Ishikawa (cell line): ENCODE measurements around the gene TENT5A.

Source experiments
- CEBPB ChIP-seq: IDR thresholded peaks from 2 replicates; pipeline ENCODE4 v1.6.1; 2012
- CREB1 ChIP-seq: IDR thresholded peaks from 2 replicates; pipeline ENCODE4 v1.6.1; 2012; ENCODE audit warnings: low read depth
- EGR1 ChIP-seq: IDR thresholded peaks from 2 replicates; pipeline ENCODE4 v1.6.1; 2012
- EP300 ChIP-seq: IDR thresholded peaks from 2 replicates; pipeline ENCODE4 v1.6.1; 2012; ENCODE audit warnings: borderline replicate concordance
- FOXM1 ChIP-seq: IDR thresholded peaks from 2 replicates; pipeline ENCODE4 v1.6.1; 2012; ENCODE audit warnings: low read depth, borderline replicate concordance
- NFIC ChIP-seq: IDR thresholded peaks from 2 replicates; pipeline ENCODE4 v1.6.1; 2012
- RAD21 ChIP-seq: IDR thresholded peaks from 2 replicates; pipeline ENCODE4 v1.6.1; 2012; ENCODE audit warnings: low read depth
- TAF1 ChIP-seq: IDR thresholded peaks from 2 replicates; pipeline ENCODE4 v1.6.1; 2012; ENCODE audit warnings: low read depth, mild to moderate bottlenecking
- TCF12 ChIP-seq: IDR thresholded peaks from 2 replicates; pipeline ENCODE4 v1.6.1; 2012; ENCODE audit warnings: low read depth
- TEAD4 ChIP-seq: IDR thresholded peaks from 2 replicates; pipeline ENCODE4 v1.6.1; 2012
- YY1 ChIP-seq: IDR thresholded peaks from 2 replicates; pipeline ENCODE4 v1.6.1; 2012; ENCODE audit warnings: low read depth
- ZBTB7A ChIP-seq: IDR thresholded peaks from 2 replicates; pipeline ENCODE4 v1.6.1; 2012; ENCODE audit warnings: low read depth
- TF ChIP-seq, protein P1 (sequence below): IDR thresholded peaks from 2 replicates; pipeline ENCODE4 v1.6.1; 2012
- TF ChIP-seq, protein P2 (sequence below): IDR thresholded peaks from 2 replicates; pipeline ENCODE4 v1.6.1; 2012
- TF ChIP-seq, protein P3 (sequence below): IDR thresholded peaks from 2 replicates; pipeline ENCODE4 v1.6.1; 2012; ENCODE audit warnings: low read depth, mild to moderate bottlenecking

Gene TENT5A

DNA sequence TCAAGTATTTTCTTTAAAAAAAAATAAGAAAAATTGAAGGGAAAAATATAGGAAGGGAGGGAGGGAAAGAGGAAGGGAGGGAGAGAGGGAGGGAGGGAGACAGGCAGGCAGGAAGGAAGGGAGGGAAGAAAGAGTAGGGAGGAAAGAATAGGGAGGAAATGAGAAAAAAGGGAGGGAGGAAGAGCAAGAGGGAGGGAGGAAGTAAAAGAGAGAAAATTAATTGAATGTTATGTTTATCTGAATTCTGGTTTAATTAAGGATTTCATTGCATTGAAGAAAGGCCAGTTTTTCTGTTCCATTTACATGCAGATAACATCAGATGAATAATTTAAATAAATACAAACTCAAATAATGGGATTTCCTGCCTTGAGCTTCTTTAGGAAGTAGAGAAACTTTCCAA lies 47.8 kb downstream of the TENT5A start:
- TF ChIP-seq, protein P1, sequence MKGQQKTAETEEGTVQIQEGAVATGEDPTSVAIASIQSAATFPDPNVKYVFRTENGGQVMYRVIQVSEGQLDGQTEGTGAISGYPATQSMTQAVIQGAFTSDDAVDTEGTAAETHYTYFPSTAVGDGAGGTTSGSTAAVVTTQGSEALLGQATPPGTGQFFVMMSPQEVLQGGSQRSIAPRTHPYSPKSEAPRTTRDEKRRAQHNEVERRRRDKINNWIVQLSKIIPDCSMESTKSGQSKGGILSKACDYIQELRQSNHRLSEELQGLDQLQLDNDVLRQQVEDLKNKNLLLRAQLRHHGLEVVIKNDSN: no peak
- no peak for TF ChIP-seq YY1
- no peak for TF ChIP-seq TEAD4
- TF ChIP-seq CEBPB: no peak
- TF ChIP-seq TCF12: no peak

DNA sequence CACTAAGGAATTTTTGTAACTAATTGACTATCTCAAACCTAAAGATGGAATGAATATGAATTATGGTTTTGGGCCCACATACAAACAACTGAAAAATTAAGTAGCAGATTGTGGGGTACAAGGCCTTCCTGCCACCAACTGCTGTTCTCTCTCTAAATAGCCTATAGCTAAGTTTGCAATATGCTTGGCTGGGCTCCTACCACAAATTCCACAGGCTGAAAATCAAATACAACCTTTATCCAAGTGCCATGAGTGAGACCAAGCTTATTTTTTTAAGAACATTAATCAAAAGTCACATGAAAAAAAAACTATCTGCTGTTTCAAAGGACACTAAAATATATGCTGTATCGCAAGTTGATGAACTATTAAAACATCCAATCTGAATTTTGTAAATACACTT lies 52.1 kb downstream of the TENT5A start:
- TF ChIP-seq TCF12 (no peak), EGR1 (no peak), FOXM1 (no peak), CREB1 (no peak), TAF1 (no peak), ZBTB7A (no peak), NFIC (no peak), YY1 (no peak), CEBPB (no peak), RAD21 (no peak)
- TF ChIP-seq, protein P2, sequence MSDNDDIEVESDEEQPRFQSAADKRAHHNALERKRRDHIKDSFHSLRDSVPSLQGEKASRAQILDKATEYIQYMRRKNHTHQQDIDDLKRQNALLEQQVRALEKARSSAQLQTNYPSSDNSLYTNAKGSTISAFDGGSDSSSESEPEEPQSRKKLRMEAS: no peak
- TF ChIP-seq, protein P1: no peak
- TF ChIP-seq, protein P3, sequence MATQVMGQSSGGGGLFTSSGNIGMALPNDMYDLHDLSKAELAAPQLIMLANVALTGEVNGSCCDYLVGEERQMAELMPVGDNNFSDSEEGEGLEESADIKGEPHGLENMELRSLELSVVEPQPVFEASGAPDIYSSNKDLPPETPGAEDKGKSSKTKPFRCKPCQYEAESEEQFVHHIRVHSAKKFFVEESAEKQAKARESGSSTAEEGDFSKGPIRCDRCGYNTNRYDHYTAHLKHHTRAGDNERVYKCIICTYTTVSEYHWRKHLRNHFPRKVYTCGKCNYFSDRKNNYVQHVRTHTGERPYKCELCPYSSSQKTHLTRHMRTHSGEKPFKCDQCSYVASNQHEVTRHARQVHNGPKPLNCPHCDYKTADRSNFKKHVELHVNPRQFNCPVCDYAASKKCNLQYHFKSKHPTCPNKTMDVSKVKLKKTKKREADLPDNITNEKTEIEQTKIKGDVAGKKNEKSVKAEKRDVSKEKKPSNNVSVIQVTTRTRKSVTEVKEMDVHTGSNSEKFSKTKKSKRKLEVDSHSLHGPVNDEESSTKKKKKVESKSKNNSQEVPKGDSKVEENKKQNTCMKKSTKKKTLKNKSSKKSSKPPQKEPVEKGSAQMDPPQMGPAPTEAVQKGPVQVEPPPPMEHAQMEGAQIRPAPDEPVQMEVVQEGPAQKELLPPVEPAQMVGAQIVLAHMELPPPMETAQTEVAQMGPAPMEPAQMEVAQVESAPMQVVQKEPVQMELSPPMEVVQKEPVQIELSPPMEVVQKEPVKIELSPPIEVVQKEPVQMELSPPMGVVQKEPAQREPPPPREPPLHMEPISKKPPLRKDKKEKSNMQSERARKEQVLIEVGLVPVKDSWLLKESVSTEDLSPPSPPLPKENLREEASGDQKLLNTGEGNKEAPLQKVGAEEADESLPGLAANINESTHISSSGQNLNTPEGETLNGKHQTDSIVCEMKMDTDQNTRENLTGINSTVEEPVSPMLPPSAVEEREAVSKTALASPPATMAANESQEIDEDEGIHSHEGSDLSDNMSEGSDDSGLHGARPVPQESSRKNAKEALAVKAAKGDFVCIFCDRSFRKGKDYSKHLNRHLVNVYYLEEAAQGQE: no peak

DNA sequence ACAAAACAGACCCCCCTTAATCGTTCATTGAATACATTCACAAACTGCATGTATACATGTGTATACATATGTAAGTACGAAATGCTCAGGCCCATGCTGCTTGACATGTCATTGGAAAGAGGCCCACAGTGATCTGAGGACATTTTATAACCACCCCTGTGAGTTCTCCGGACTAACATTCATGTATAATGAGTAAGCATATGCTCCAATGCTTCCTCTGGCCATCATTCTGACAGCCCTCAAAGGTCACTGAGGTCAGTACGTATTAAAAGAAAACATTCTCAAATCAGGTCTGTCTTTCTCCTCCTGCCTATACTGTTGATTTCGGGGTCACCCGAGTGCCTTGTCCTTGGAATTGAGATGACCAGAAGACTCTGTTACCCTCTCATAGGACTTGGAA lies 54.9 kb downstream of the TENT5A start:
- TF ChIP-seq TAF1 (no peak), TCF12 (no peak), CEBPB (no peak), CREB1 (no peak), EGR1 (no peak), TEAD4 (no peak), RAD21 (no peak), ZBTB7A (no peak), FOXM1 (no peak), NFIC (no peak), EP300 (no peak)
- TF ChIP-seq, protein P1: no peak
- TF ChIP-seq, protein P3: no peak
- TF ChIP-seq, protein P2: no peak

DNA sequence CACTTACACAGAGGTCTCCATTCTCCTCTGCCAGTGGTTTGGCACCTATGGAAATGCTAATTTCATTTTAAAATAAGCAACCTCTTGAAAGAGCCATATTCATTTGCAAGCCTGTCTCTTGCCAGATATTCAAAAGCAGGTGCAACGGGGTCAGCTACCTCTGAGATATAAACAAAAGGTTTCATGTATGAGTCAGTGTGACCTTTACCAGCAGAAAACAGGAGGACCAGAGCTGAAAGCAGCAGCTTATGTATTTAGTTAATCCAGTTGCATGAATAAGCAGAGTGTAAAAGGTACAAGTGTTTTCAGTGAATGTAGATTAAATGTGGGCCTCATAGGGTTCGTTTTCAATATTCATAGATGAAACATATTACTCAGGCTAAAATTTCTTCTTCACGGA lies 56.0 kb downstream of the TENT5A start:
- TF ChIP-seq CEBPB (no peak), RAD21 (no peak), TEAD4 (no peak), FOXM1 (no peak), TAF1 (no peak)
